ENCODE data around the gene TENT5C.

TENT5C gene

DNA sequence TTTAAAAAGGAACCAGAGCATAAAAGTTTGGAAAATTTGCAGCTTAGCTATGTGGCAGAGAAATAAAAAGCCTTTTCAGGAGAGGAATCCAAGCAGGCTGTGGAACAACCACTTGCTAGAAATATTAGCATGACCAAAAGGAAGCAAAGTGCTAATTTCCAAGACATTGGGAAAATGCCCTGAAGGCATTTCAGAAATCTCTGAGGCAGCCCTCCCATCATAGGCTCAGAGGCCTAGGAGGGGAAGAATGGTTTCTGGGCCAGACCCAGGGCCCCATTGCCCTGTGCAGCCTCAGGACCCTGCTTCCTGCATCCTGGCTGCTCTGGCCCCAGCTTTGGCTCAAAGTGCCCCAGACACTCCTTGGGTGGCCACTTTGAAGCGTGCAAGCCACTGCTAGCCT, 56.8 kb downstream of the TENT5C start:
- Histone ChIP-seq H3K36me3 (ENCODE audit: control insufficient read depth, low read length) (no peaks in the 10 kb centered on the region), H3F3A (ENCODE audit: control insufficient read depth, insufficient read depth) (no peaks in the 10 kb centered on the region), H3K4me2 (ENCODE audit: low read length) (no peak overlapping the region), H3K4me3 (ENCODE audit: low read length) (no peak overlapping the region), H3K9me3 (ENCODE audit: control insufficient read depth, insufficient read depth, low read length) (no peaks in the 10 kb centered on the region), H3K27ac (ENCODE audit: low read depth, low read length) (no peak overlapping the region), H4K20me1 (ENCODE audit: control insufficient read depth, insufficient read depth, low read depth, low read length) (no peaks in the 10 kb centered on the region), H3K79me2 (ENCODE audit: control insufficient read depth, low read length) (no peaks in the 10 kb centered on the region), H3K4me1 (ENCODE audit: control insufficient read depth, low read length) (peaks cover 42% of the 10 kb centered on the region), H3K9me2 (replicated peaks; ENCODE audit: control insufficient read depth, low read length) (no peaks in the 10 kb centered on the region), H3K27me3 (ENCODE audit: control insufficient read depth, low read length) (no peaks in the 10 kb centered on the region)
- TF ChIP-seq CTCF (IDR thresholded peaks at IDR 0.05; ENCODE audit: low read depth, low read length, poor library complexity, severe bottlenecking) (no peak), EZH2phosphoT487 (IDR thresholded peaks at IDR 0.05; ENCODE audit: borderline replicate concordance, low read length) (no peak)

DNA sequence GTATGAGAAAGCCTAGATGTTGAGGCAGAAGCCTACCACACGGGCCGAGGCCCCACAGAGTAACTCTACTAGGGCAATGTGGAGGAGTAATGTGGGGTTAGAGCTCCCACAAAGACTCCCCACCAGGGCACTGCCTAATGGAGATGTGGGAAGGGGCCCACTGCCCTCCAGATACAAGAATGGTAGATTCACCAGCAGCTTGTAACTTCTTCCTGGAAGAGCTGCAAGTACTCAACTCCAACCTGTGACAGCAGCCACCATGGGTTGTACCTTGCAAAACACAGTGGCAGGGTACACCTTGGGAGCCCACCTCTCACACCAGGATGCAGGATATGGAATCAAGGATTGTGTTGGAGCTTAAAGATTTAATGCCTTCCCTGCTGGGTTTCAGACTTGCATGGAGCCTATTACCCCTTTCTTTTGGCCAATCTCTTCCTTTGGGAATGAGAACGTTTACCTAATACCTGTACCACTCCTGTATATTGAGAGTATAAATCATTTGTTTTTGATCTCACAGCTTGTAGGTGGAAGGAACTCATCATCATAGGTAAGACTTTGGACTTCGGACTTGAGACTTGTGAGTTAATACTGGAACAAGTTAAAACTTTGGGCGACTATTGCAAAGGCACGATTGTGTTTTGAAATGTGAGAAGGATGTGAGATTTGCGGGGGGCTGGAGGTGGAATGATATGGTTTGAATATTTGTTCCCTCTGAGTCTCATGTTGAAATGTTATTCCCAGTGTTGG, 57.5 kb downstream of the TENT5C start:
- Histone ChIP-seq H3K9me3 (ENCODE audit: control insufficient read depth, insufficient read depth, low read length) (no peaks in the 10 kb centered on the region), H3K36me3 (ENCODE audit: control insufficient read depth, low read length) (no peaks in the 10 kb centered on the region), H3K4me2 (ENCODE audit: low read length) (no peak overlapping the region), H3K4me1 (ENCODE audit: control insufficient read depth, low read length) (peaks cover 38% of the 10 kb centered on the region), H3K79me2 (ENCODE audit: control insufficient read depth, low read length) (no peaks in the 10 kb centered on the region), H4K20me1 (ENCODE audit: control insufficient read depth, insufficient read depth, low read depth, low read length) (no peaks in the 10 kb centered on the region), H3K27me3 (ENCODE audit: control insufficient read depth, low read length) (no peaks in the 10 kb centered on the region), H3K9me2 (replicated peaks; ENCODE audit: control insufficient read depth, low read length) (no peaks in the 10 kb centered on the region), H3K27ac (ENCODE audit: low read depth, low read length) (no peak overlapping the region), H3K4me3 (ENCODE audit: low read length) (no peak overlapping the region), H3F3A (ENCODE audit: control insufficient read depth, insufficient read depth) (no peaks in the 10 kb centered on the region)
- no peak for TF ChIP-seq CTCF (IDR thresholded peaks at IDR 0.05; ENCODE audit: low read depth, low read length, poor library complexity, severe bottlenecking)
- TF ChIP-seq EZH2phosphoT487 (IDR thresholded peaks at IDR 0.05; ENCODE audit: borderline replicate concordance, low read length), result no peak

GRCh38 chr1:117664314-117664713, 58.5 kb downstream of the TENT5C start:
- no peaks in the 10 kb centered on the region for H3K9me3 ChIP-seq (ENCODE audit: control insufficient read depth, insufficient read depth, low read length)
- H3K4me1 ChIP-seq (ENCODE audit: control insufficient read depth, low read length), result peaks cover 28% of the 10 kb centered on the region
- no peaks in the 10 kb centered on the region for H3K79me2 ChIP-seq (ENCODE audit: control insufficient read depth, low read length)
- no peak for TF ChIP-seq EZH2phosphoT487 (IDR thresholded peaks at IDR 0.05; ENCODE audit: borderline replicate concordance, low read length)
- TF ChIP-seq CTCF (IDR thresholded peaks at IDR 0.05; ENCODE audit: low read depth, low read length, poor library complexity, severe bottlenecking), result no peak
- no peaks in the 10 kb centered on the region for H3K27me3 ChIP-seq (ENCODE audit: control insufficient read depth, low read length)
- no peaks in the 10 kb centered on the region for H4K20me1 ChIP-seq (ENCODE audit: control insufficient read depth, insufficient read depth, low read depth, low read length)
- H3F3A ChIP-seq (ENCODE audit: control insufficient read depth, insufficient read depth), result no peaks in the 10 kb centered on the region
- no peaks in the 10 kb centered on the region for H3K36me3 ChIP-seq (ENCODE audit: control insufficient read depth, low read length)
- H3K4me3 ChIP-seq (ENCODE audit: low read length), result peak overlapping the region; percentile 14; the same call in 1 of the 2 replicates
- peak overlapping the region; percentile 46 for H3K4me2 ChIP-seq (ENCODE audit: low read length)
- peak overlapping the region; percentile 47 for H3K27ac ChIP-seq (ENCODE audit: low read depth, low read length)
- no peaks in the 10 kb centered on the region for H3K9me2 ChIP-seq (replicated peaks; ENCODE audit: control insufficient read depth, low read length)

All from DOHH2 (cell line).